Endothelial cell of umbilical vein (primary cell): ENCODE data around the gene S1PR4.

Source experiments
- CTCF ChIP-seq, 2 donors: IDR thresholded peaks; 1 replicate in 1 of 2; 2 replicates in 1 of 2; pipeline ENCODE4 v1.5.1; 2011; ENCODE audit warnings: low read length in 2 of 2, mild to moderate bottlenecking in 2 of 2, moderate library complexity in 2 of 2, control low read depth in 1 of 2, inconsistent platforms in 1 of 2, low read depth in 1 of 2; ENCODE audit not compliant: insufficient read depth in 1 of 2; ENCODE audit errors: extremely low read depth in 1 of 2
- EZH2 ChIP-seq: IDR thresholded peaks from 2 replicates; pipeline ENCODE4 v1.6.1; 2012; ENCODE audit warnings: borderline replicate concordance, low read depth, mild to moderate bottlenecking, moderate library complexity, low read length, inconsistent platforms; ENCODE audit not compliant: severe bottlenecking
- GATA2 ChIP-seq: IDR thresholded peaks from 2 replicates; pipeline ENCODE4 v1.7.0; 2011; ENCODE audit warnings: low read depth, mild to moderate bottlenecking, moderate library complexity, mixed read lengths, low read length; ENCODE audit not compliant: insufficient read length, insufficient read depth
- JUN ChIP-seq: IDR thresholded peaks from 2 replicates; pipeline ENCODE4 v1.6.1; 2011; ENCODE audit warnings: borderline replicate concordance, low read depth; ENCODE audit not compliant: insufficient read length, insufficient read depth
- MAX ChIP-seq: IDR thresholded peaks from 2 replicates; pipeline ENCODE4 v1.6.1; 2011; ENCODE audit not compliant: insufficient read depth, insufficient read length
- MYC ChIP-seq: IDR thresholded peaks from one replicate; pipeline ENCODE4 v1.6.1; 2011; ENCODE audit warnings: mild to moderate bottlenecking, low read depth, low read length
- POLR2A ChIP-seq: IDR thresholded peaks from 2 replicates; pipeline ENCODE4 v1.6.1; 2012; ENCODE audit warnings: low read depth, mild to moderate bottlenecking, control low read depth, low read length
- POLR2AphosphoS5 ChIP-seq: IDR thresholded peaks from 2 replicates; pipeline ENCODE4 v1.6.1; 2012; ENCODE audit warnings: low read depth, mild to moderate bottlenecking, control low read depth, low read length, moderate library complexity; ENCODE audit not compliant: insufficient read depth

- TF ChIP-seq CTCF (IDR thresholded peaks at IDR 0.05; ENCODE audit: extremely low read depth in 1 of 2, insufficient read depth in 1 of 2, low read depth in 1 of 2, low read length in 2 of 2) (no peak), POLR2AphosphoS5 (no peak), EZH2 (no peak), POLR2A (no peak), MYC (no peak), JUN (no peak), MAX (no peak), GATA2 (no peak)
Observed at GRCh38 chr19:3142781-3143337, 35.7 kb upstream of the S1PR4 start.
